PC-9 (cell line): Measurements from ENCODE around the gene MT1F.

ENCODE experiments used
- EZH2 ChIP-seq: fragments of 200-600 bp; sonication (generic); IDR thresholded peaks from 2 replicates; pipeline ENCODE4 v1.8.0; 2017; ENCODE audit warnings: antibody characterized with exemption, low read depth
- TF ChIP-seq, protein P1 (sequence below): fragments of 200-600 bp; sonication (generic); conservative IDR thresholded peaks from 2 replicates; pipeline ENCODE4 v1.6.1; 2017; ENCODE audit warnings: mixed run types, antibody characterized with exemption, mild to moderate bottlenecking, moderate library complexity

DNA sequence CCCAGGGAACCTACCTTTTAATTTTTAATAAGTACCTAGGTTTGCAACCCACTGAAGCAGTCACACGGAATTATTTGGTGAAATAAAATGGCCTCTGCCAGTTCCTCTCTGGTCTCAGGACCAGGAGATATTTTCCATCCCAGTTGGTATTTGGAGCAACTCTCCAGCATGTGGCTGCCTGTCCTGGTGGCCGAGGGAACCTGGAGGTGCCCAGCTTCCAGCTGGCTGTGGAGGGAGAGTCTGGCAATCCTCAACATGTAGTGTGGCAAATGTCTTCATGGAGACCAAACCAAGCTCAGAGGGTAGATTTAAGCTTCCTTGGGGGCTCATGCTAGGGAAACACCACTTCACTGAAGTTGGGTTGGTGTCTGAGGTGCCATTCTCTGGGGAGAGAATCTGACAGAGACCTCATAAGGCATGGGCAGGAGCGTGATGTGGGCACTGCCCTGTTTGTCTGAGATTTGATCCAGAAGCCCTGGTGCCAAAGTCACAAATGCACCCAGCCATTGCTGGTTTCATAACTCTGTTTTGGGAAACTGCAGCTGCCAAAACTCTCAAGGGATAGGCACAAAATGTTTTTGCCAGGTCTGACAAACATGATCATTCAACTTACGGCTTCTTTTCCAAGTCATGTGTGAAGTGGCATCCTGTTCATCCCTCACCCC, 27.3 kb downstream of the MT1F start:
- TF ChIP-seq, protein P1, sequence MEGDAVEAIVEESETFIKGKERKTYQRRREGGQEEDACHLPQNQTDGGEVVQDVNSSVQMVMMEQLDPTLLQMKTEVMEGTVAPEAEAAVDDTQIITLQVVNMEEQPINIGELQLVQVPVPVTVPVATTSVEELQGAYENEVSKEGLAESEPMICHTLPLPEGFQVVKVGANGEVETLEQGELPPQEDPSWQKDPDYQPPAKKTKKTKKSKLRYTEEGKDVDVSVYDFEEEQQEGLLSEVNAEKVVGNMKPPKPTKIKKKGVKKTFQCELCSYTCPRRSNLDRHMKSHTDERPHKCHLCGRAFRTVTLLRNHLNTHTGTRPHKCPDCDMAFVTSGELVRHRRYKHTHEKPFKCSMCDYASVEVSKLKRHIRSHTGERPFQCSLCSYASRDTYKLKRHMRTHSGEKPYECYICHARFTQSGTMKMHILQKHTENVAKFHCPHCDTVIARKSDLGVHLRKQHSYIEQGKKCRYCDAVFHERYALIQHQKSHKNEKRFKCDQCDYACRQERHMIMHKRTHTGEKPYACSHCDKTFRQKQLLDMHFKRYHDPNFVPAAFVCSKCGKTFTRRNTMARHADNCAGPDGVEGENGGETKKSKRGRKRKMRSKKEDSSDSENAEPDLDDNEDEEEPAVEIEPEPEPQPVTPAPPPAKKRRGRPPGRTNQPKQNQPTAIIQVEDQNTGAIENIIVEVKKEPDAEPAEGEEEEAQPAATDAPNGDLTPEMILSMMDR = no peak
- no peak for TF ChIP-seq EZH2
